ENCODE data around the gene RNF213. TPM values are rescaled to one million over a fixed set of nuclear protein-coding genes. Genes with fewer than 3 reads are reported as not detected.

RNF213 gene
- total RNA-seq, 2 experiments from 2014 or later = 597 to 1,208 TPM

- DNase-seq (no peak), ATAC-seq (no peak)
- H3K36me3 Mint-ChIP-seq = peaks cover 2% of the 10 kb centered on the region
- no peak overlapping the region for H3K27ac Mint-ChIP-seq
- CTCF ChIA-PET = interaction anchor here (1.0 to 1.4 kb wide), 5 partner anchors 10 to 575 kb away, joined by 3 to 6 read pairs (median 3); no protein-coding TSS in a partner anchor
- no peaks in the 10 kb centered on the region for H3K9me3 Mint-ChIP-seq (ENCODE audit: low read depth)
- peak overlapping the region; percentile 80 for H3K4me3 Mint-ChIP-seq
- peaks cover 17% of the 10 kb centered on the region for H3K4me1 Mint-ChIP-seq
- peaks cover 40% of the 10 kb centered on the region for H3K27me3 Mint-ChIP-seq
Observed at GRCh38 chr17:80414508-80414802, 153.8 kb downstream of the RNF213 start.

- peak within 1 kb of the TSS; percentile 80 for H3K4me3 Mint-ChIP-seq
- H3K27me3 Mint-ChIP-seq = peaks cover 37% of the 10 kb centered on the region
- DNase-seq (peak; percentile 95), ATAC-seq (peak; percentile 91)
- CTCF ChIA-PET = interaction anchor here (1.0 to 1.4 kb wide), 8 partner anchors 10 to 576 kb away, joined by 3 to 6 read pairs (median 4); no protein-coding TSS in a partner anchor
- peaks cover 17% of the 10 kb centered on the region for H3K4me1 Mint-ChIP-seq
- peaks cover 2% of the 10 kb centered on the region for H3K36me3 Mint-ChIP-seq
- H3K9me3 Mint-ChIP-seq (ENCODE audit: low read depth) = no peaks in the 10 kb centered on the region
- H3K27ac Mint-ChIP-seq = peak within 1 kb of the TSS; percentile 79
Observed at GRCh38 chr17:80414803-80415625, 154.4 kb downstream of the RNF213 start, which contains the start of gene ENDOV. ENDOV (plus strand) TSS chr17:80415167; CDS start chr17:80415195, 28 bp downstream.

- DNase-seq = no peak
- Mint-ChIP-seq H3K9me3 (ENCODE audit: low read depth) (no peaks in the 10 kb centered on the region), H3K36me3 (peaks cover 2% of the 10 kb centered on the region), H3K4me3 (peak overlapping the region; percentile 80), H3K27me3 (peaks cover 32% of the 10 kb centered on the region), H3K4me1 (peaks cover 17% of the 10 kb centered on the region), H3K27ac (peak overlapping the region; percentile 79)
- CTCF ChIA-PET = interaction anchor here (1.0 to 1.4 kb wide), 5 partner anchors 12 to 575 kb away, joined by 3 to 6 read pairs (median 5); no protein-coding TSS in a partner anchor
- ATAC-seq = no peak
Observed at GRCh38 chr17:80415626-80416137, 155.0 kb downstream of the RNF213 start.

- peak overlapping the region; percentile 80 for H3K4me3 Mint-ChIP-seq
- peaks cover 17% of the 10 kb centered on the region for H3K4me1 Mint-ChIP-seq
- ATAC-seq (no peak), DNase-seq (no peak)
- H3K9me3 Mint-ChIP-seq (ENCODE audit: low read depth) = no peaks in the 10 kb centered on the region
- peaks cover 2% of the 10 kb centered on the region for H3K36me3 Mint-ChIP-seq
- H3K27me3 Mint-ChIP-seq = peaks cover 32% of the 10 kb centered on the region
- peak overlapping the region; percentile 28 for H3K27ac Mint-ChIP-seq
- CTCF ChIA-PET = interaction anchor here (0.8 to 1.6 kb wide), 6 partner anchors 11 to 574 kb away, joined by 3 to 6 read pairs (median 4); no protein-coding TSS in a partner anchor
Observed at GRCh38 chr17:80416260-80416939, 155.7 kb downstream of the RNF213 start.

GRCh38 chr17:80416940-80417293 lies 156.3 kb downstream of the RNF213 start:
- Mint-ChIP-seq H3K36me3 (peaks cover 2% of the 10 kb centered on the region), H3K4me1 (peaks cover 17% of the 10 kb centered on the region), H3K9me3 (ENCODE audit: low read depth) (no peaks in the 10 kb centered on the region), H3K4me3 (peak overlapping the region; percentile 80), H3K27ac (no peak overlapping the region), H3K27me3 (peaks cover 27% of the 10 kb centered on the region)
- CTCF ChIA-PET = interaction anchor here (0.8 to 1.6 kb wide), 2 partner anchors 10 to 571 kb away, joined by 3 to 5 read pairs; no protein-coding TSS in a partner anchor
- no peak for ATAC-seq
- DNase-seq = no peak

- H3K4me3 Mint-ChIP-seq = no peak overlapping the region
- peaks cover 11% of the 10 kb centered on the region for H3K27me3 Mint-ChIP-seq
- peaks cover 17% of the 10 kb centered on the region for H3K4me1 Mint-ChIP-seq
- peaks cover 2% of the 10 kb centered on the region for H3K36me3 Mint-ChIP-seq
- no peaks in the 10 kb centered on the region for H3K9me3 Mint-ChIP-seq (ENCODE audit: low read depth)
- ATAC-seq (no peak), DNase-seq (no peak)
- no peak overlapping the region for H3K27ac Mint-ChIP-seq
- CTCF ChIA-PET = no interaction called here
Observed at GRCh38 chr17:80418589-80418988, 157.9 kb downstream of the RNF213 start.

GRCh38 chr17:80419255-80419654 lies 158.6 kb downstream of the RNF213 start:
- Mint-ChIP-seq H3K4me3 (no peak overlapping the region), H3K36me3 (peaks cover 2% of the 10 kb centered on the region), H3K27ac (no peak overlapping the region), H3K9me3 (ENCODE audit: low read depth) (no peaks in the 10 kb centered on the region), H3K27me3 (peaks cover 5% of the 10 kb centered on the region), H3K4me1 (peaks cover 21% of the 10 kb centered on the region)
- ATAC-seq (no peak), DNase-seq (no peak)
- CTCF ChIA-PET = interaction anchor here (0.6 kb wide), 1 partner anchor 465 kb away, joined by 3 read pairs; no protein-coding TSS in a partner anchor

GRCh38 chr17:80421381-80422090 lies 160.9 kb downstream of the RNF213 start:
- CTCF ChIA-PET = interaction anchor here (1.2 kb wide), 1 partner anchor 154 kb away, joined by 3 read pairs; no protein-coding TSS in a partner anchor
- no peak for ATAC-seq

GRCh38 chr17:80422276-80422675 lies 161.6 kb downstream of the RNF213 start:
- no peak for DNase-seq
- no peaks in the 10 kb centered on the region for H3K27me3 Mint-ChIP-seq
- CTCF ChIA-PET = interaction anchor here (1.2 kb wide), 1 partner anchor 153 kb away, joined by 3 read pairs; no protein-coding TSS in a partner anchor
- peaks cover 2% of the 10 kb centered on the region for H3K36me3 Mint-ChIP-seq
- no peak overlapping the region for H3K4me3 Mint-ChIP-seq
- no peak overlapping the region for H3K27ac Mint-ChIP-seq
- H3K9me3 Mint-ChIP-seq (ENCODE audit: low read depth) = no peaks in the 10 kb centered on the region
- ATAC-seq = no peak
- H3K4me1 Mint-ChIP-seq = peaks cover 20% of the 10 kb centered on the region

More at GRCh38 chr17:80421381-80422090, 160.9 kb downstream of the RNF213 start:
- no peak overlapping the region for H3K4me3 Mint-ChIP-seq
- no peaks in the 10 kb centered on the region for H3K9me3 Mint-ChIP-seq (ENCODE audit: low read depth)
- no peaks in the 10 kb centered on the region for H3K27me3 Mint-ChIP-seq
- DNase-seq = no peak
- H3K36me3 Mint-ChIP-seq = peaks cover 2% of the 10 kb centered on the region
- H3K4me1 Mint-ChIP-seq = peaks cover 19% of the 10 kb centered on the region
- no peak overlapping the region for H3K27ac Mint-ChIP-seq

GRCh38 chr17:80422981-80423380 lies 162.3 kb downstream of the RNF213 start:
- peaks cover 2% of the 10 kb centered on the region for H3K36me3 Mint-ChIP-seq
- peaks cover 20% of the 10 kb centered on the region for H3K4me1 Mint-ChIP-seq
- CTCF ChIA-PET = no interaction called here
- no peak overlapping the region for H3K4me3 Mint-ChIP-seq
- H3K27ac Mint-ChIP-seq = no peak overlapping the region
- DNase-seq (no peak), ATAC-seq (no peak)
- no peaks in the 10 kb centered on the region for H3K9me3 Mint-ChIP-seq (ENCODE audit: low read depth)
- no peaks in the 10 kb centered on the region for H3K27me3 Mint-ChIP-seq

- ATAC-seq (no peak), DNase-seq (no peak)
- CTCF ChIA-PET = interaction anchor here (1.0 to 4.7 kb wide), 4 partner anchors 152 to 566 kb away, joined by 3 to 18 read pairs (median 4); no protein-coding TSS in a partner anchor
- H3K27ac Mint-ChIP-seq = no peak overlapping the region
- H3K4me3 Mint-ChIP-seq = no peak overlapping the region
- H3K36me3 Mint-ChIP-seq = no peaks in the 10 kb centered on the region
- no peaks in the 10 kb centered on the region for H3K27me3 Mint-ChIP-seq
- H3K4me1 Mint-ChIP-seq = peaks cover 20% of the 10 kb centered on the region
- no peaks in the 10 kb centered on the region for H3K9me3 Mint-ChIP-seq (ENCODE audit: low read depth)
Observed at GRCh38 chr17:80423536-80424225, 163.0 kb downstream of the RNF213 start.

GRCh38 chr17:80424261-80424660 lies 163.6 kb downstream of the RNF213 start:
- Mint-ChIP-seq H3K4me1 (peaks cover 20% of the 10 kb centered on the region), H3K27me3 (no peaks in the 10 kb centered on the region), H3K36me3 (no peaks in the 10 kb centered on the region), H3K9me3 (ENCODE audit: low read depth) (no peaks in the 10 kb centered on the region), H3K27ac (no peak overlapping the region), H3K4me3 (no peak overlapping the region)
- no peak for DNase-seq
- CTCF ChIA-PET = interaction anchor here (1.0 to 4.7 kb wide), 6 partner anchors 151 to 565 kb away, joined by 3 to 18 read pairs (median 5); no protein-coding TSS in a partner anchor
- no peak for ATAC-seq
